Measurements from ENCODE around the gene CFTR.

CFTR gene

DNA sequence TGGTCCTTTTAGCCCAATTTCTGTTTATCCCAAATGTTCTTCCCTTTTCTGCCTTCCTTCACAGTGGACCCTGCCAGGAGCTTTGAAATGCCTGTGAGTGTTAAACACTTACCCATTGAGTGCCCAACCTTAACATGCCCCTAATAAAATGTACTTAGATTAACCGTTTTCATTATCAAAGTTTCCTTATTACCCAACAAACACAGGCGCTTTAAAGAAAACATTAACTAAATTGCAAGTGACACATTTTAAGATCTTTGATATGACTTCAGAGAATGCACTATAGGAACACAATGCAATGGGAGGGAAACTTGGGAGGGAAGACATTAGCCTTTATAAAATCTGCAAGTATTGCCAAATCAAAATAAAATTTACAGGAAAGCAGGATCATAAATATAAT lies 177.0 kb downstream of the CFTR start:
- H3K4me3 ChIP-seq (ENCODE audit: low read depth, low read length): no peak overlapping the region
- DNase-seq (ENCODE audit: low read depth, low spot score): no peak
- in situ Hi-C loops (cut with HindIII; ENCODE audit: low sequenced_read_pairs): no loop called here
- TF ChIP-seq, protein P1, sequence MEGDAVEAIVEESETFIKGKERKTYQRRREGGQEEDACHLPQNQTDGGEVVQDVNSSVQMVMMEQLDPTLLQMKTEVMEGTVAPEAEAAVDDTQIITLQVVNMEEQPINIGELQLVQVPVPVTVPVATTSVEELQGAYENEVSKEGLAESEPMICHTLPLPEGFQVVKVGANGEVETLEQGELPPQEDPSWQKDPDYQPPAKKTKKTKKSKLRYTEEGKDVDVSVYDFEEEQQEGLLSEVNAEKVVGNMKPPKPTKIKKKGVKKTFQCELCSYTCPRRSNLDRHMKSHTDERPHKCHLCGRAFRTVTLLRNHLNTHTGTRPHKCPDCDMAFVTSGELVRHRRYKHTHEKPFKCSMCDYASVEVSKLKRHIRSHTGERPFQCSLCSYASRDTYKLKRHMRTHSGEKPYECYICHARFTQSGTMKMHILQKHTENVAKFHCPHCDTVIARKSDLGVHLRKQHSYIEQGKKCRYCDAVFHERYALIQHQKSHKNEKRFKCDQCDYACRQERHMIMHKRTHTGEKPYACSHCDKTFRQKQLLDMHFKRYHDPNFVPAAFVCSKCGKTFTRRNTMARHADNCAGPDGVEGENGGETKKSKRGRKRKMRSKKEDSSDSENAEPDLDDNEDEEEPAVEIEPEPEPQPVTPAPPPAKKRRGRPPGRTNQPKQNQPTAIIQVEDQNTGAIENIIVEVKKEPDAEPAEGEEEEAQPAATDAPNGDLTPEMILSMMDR (IDR thresholded peaks at IDR 0.05; ENCODE audit: low read depth, low read length): no peak

DNA sequence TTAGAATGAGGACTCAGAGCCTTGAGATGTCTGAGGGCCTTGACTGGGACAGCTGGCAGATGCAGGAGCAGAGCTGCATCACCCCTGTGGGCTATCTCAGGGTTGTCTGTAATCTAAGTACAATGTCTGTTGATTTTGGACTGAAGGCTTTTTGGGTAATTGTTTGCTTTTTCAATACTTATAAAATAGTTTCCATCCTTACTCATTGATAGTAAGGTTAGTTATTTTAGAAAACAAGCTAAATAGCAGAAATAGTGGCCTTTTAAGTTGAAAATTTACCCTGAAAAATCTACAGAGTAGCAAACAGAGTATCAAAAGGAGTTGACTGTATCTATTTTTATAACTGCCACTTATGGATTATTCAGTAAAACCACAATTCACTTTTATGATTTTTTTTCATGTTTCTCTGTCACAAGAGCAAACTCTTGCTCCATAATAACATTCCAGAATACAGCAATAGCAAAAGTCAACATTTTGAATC lies 179.7 kb downstream of the CFTR start:
- in situ Hi-C loops (cut with HindIII; ENCODE audit: low sequenced_read_pairs): no loop called here
- peak; percentile 44 for DNase-seq (ENCODE audit: low read depth, low spot score)
- TF ChIP-seq, protein P1 (IDR thresholded peaks at IDR 0.05; ENCODE audit: low read depth, low read length): no peak
- no peak overlapping the region for H3K4me3 ChIP-seq (ENCODE audit: low read depth, low read length)

DNA sequence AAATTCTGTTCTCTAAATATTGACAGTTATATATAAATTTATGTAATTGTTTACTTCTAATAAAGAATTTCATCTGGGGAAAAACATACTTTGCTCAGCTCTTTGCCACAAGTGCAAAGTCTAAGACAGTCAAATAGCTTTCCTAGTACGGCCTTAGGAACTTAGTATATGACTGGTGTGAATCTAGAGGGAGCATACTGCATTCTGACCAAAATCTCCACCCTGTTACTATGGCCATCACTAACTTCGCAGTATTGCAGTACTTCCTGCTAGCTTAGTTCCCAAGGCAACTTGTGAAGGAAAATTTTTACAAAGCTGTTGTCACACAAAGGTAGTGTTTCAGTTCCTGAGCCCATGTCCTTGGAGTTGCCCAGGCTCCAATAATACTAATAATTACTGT lies 181.5 kb downstream of the CFTR start:
- no peak for DNase-seq (ENCODE audit: low read depth, low spot score)
- no peak overlapping the region for H3K4me3 ChIP-seq (ENCODE audit: low read depth, low read length)
- in situ Hi-C loops (cut with HindIII; ENCODE audit: low sequenced_read_pairs): no loop called here
- TF ChIP-seq, protein P1 (IDR thresholded peaks at IDR 0.05; ENCODE audit: low read depth, low read length): no peak

DNA sequence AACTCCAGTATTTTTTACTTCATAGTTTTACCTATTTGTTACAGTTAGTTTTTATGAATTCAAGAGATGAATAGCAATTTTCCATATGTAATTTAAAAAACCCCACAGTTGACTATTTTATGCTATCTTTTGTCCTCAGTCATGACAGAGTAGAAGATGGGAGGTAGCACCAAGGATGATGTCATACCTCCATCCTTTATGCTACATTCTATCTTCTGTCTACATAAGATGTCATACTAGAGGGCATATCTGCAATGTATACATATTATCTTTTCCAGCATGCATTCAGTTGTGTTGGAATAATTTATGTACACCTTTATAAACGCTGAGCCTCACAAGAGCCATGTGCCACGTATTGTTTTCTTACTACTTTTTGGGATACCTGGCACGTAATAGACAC lies 184.2 kb downstream of the CFTR start:
- no peak overlapping the region for H3K4me3 ChIP-seq (ENCODE audit: low read depth, low read length)
- in situ Hi-C loops (cut with HindIII; ENCODE audit: low sequenced_read_pairs): no loop called here
- TF ChIP-seq, protein P1 (IDR thresholded peaks at IDR 0.05; ENCODE audit: low read depth, low read length): no peak
- no peak for DNase-seq (ENCODE audit: low read depth, low spot score)

DNA sequence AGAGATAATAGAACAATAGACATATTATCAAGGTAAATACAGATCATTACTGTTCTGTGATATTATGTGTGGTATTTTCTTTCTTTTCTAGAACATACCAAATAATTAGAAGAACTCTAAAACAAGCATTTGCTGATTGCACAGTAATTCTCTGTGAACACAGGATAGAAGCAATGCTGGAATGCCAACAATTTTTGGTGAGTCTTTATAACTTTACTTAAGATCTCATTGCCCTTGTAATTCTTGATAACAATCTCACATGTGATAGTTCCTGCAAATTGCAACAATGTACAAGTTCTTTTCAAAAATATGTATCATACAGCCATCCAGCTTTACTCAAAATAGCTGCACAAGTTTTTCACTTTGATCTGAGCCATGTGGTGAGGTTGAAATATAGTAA lies 185.5 kb downstream of the CFTR start:
- in situ Hi-C loops (cut with HindIII; ENCODE audit: low sequenced_read_pairs): no loop called here
- no peak overlapping the region for H3K4me3 ChIP-seq (ENCODE audit: low read depth, low read length)
- DNase-seq (ENCODE audit: low read depth, low spot score): peak; percentile 16
- TF ChIP-seq, protein P1 (IDR thresholded peaks at IDR 0.05; ENCODE audit: low read depth, low read length): no peak

DNA sequence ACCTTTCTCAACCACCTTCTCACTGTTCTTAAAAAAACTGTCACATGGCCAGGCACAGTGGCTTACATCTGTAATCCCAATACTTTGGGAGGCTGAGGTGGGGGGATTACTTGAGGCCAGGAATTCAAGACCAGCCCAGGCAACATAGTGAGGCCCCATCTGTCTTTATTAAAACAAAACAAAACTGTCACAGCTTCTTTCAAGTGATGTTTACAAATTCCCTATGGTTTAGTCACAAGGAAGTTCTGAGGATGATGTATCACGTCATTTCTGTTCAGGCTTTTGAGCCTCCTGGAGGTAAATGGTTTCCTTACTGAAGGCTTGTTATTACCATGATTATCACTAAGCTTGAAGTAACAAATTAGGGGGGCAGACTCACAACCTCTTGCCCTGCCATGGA lies 186.2 kb downstream of the CFTR start:
- in situ Hi-C loops (cut with HindIII; ENCODE audit: low sequenced_read_pairs): no loop called here
- TF ChIP-seq, protein P1 (IDR thresholded peaks at IDR 0.05; ENCODE audit: low read depth, low read length): peak; percentile 2
- no peak overlapping the region for H3K4me3 ChIP-seq (ENCODE audit: low read depth, low read length)
- peak; percentile 69 for DNase-seq (ENCODE audit: low read depth, low spot score)

DNA sequence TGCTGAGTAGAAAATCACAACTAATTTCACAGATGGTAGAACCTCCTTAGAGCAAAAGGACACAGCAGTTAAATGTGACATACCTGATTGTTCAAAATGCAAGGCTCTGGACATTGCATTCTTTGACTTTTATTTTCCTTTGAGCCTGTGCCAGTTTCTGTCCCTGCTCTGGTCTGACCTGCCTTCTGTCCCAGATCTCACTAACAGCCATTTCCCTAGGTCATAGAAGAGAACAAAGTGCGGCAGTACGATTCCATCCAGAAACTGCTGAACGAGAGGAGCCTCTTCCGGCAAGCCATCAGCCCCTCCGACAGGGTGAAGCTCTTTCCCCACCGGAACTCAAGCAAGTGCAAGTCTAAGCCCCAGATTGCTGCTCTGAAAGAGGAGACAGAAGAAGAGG lies 186.9 kb downstream of the CFTR start:
- DNase-seq (ENCODE audit: low read depth, low spot score): no peak
- in situ Hi-C loops (cut with HindIII; ENCODE audit: low sequenced_read_pairs): no loop called here
- H3K4me3 ChIP-seq (ENCODE audit: low read depth, low read length): no peak overlapping the region
- TF ChIP-seq, protein P1 (IDR thresholded peaks at IDR 0.05; ENCODE audit: low read depth, low read length): no peak
